Measurements from ENCODE around the gene EME2. TPM values are rescaled to one million over a fixed set of nuclear protein-coding genes. Genes with fewer than 3 reads are reported as not detected.

EME2 gene
- total RNA-seq, 1 donor from 2014 or later, result 5.2 TPM

DNA sequence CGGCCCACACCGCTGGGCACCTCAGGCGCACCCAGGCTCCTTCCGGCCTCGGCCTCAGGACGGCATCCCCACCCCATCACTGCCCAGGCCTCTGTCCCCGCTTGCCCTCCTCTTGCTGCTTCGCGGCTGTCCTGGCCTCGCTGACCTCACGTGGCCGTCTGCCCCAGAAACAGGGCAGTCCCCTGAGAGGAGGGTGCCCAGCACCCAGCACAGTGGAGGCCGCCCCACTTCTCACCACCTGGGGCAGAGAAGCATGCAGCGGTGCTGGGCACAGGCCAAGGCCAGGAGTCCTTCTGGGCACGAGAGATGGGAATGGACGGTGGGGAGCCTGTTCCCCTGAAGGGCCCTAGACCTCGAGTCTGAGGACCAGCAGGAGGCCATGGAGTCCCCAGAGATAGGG lies 45.1 kb downstream of the EME2 start:
- Histone ChIP-seq H3K36me3 (ENCODE audit: control insufficient read depth in 3 of 3, insufficient read depth in 3 of 3, low read length in 3 of 3) (peaks cover 48 to 61% (median 56%) of the 10 kb centered on the region in 3 donors), H3K27me3 (ENCODE audit: control insufficient read depth in 3 of 3, insufficient read depth in 3 of 3, low read length in 3 of 3) (no peaks in the 10 kb centered on the region), H3K27ac (ENCODE audit: low read depth, low read length) (no peak overlapping the region), H3K9me3 (ENCODE audit: control insufficient read depth in 3 of 3, low read length in 3 of 3) (no peaks in the 10 kb centered on the region), H3K4me1 (ENCODE audit: control insufficient read depth in 3 of 3, insufficient read depth in 3 of 3, low read length in 3 of 3) (no peaks in the 10 kb centered on the region), H3K9ac (ENCODE audit: low read depth in 1 of 3, low read length in 3 of 3) (no peak overlapping the region), H3K4me3 (ENCODE audit: low read length in 3 of 3) (no peak overlapping the region)

DNA sequence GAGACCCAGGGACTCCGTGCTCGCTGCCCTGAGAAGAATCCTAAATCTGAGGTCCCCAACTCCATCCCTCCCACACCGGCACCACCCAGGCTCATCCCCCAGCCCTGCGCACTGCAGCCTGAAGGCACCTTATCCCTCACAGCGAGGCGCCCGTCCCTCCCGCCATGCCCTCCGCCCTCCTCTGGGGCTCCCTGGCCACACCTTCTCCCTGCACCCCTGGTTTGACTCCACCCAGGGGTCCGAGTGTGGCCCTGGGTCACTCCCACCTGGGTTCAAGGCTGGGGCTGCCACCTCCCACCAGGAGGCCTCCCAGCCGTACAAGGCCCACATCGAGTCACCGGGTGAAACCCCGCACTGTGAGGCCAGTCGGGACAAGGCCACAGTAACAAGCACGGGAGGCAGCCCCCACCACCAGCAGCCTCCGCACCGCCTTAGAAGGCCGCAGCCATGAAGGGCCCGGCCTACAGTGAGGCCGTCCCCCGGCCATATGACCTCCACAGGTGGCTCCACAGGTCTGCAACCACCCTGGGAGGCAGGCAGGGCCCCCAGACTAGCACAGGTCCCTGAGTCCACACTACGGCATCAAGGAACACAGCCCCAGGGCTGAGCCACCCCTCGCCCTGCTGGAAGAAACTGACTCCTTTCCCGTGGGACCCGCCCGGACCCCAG lies 45.7 kb downstream of the EME2 start:
- no peaks in the 10 kb centered on the region for H3K27me3 ChIP-seq (ENCODE audit: control insufficient read depth in 3 of 3, insufficient read depth in 3 of 3, low read length in 3 of 3)
- no peaks in the 10 kb centered on the region for H3K9me3 ChIP-seq (ENCODE audit: control insufficient read depth in 3 of 3, low read length in 3 of 3)
- H3K4me3 ChIP-seq (ENCODE audit: low read length in 3 of 3), result no peak overlapping the region
- H3K9ac ChIP-seq (ENCODE audit: low read depth in 1 of 3, low read length in 3 of 3), result no peak overlapping the region
- H3K27ac ChIP-seq (ENCODE audit: low read depth, low read length), result no peak overlapping the region
- peaks cover 51 to 60% (median 56%) of the 10 kb centered on the region in 3 donors for H3K36me3 ChIP-seq (ENCODE audit: control insufficient read depth in 3 of 3, insufficient read depth in 3 of 3, low read length in 3 of 3)
- peaks cover 0 to under 1% (median 0%) of the 10 kb centered on the region in 3 donors for H3K4me1 ChIP-seq (ENCODE audit: control insufficient read depth in 3 of 3, insufficient read depth in 3 of 3, low read length in 3 of 3)

DNA sequence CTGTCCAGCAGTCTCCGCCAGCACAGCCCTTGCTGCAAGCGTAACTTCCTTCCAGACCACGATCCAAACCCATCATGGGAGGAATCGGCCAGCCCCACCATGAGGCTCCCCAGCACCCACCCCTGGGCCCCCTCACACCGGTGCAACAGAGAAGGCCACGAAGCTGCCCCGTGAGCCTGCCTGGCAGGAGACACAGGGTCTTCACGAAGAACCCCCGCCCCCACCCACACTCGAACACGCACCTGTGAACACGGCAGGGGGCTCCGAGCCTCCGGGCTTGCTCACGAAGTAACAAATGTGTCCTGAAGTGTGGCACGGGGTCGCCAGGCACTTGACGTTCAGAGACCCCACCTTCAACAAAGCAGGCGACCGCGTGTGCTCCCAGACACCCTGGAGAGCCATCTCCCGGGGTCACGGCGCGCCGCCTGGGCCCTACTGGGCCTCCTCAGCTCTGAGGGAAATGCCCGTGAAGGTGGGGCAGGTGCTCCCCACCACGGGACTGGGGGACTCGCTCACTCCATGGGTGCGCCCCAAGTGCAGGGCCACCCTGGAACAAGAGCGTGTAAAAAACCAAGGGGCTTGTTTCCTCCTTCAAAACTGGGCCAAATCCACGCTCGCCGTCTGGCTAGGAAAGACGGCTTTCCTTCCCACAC lies 46.4 kb downstream of the EME2 start:
- Histone ChIP-seq H3K9me3 (ENCODE audit: control insufficient read depth in 3 of 3, low read length in 3 of 3) (no peaks in the 10 kb centered on the region), H3K9ac (ENCODE audit: low read depth in 1 of 3, low read length in 3 of 3) (no peak overlapping the region), H3K36me3 (ENCODE audit: control insufficient read depth in 3 of 3, insufficient read depth in 3 of 3, low read length in 3 of 3) (peaks cover 51 to 57% (median 54%) of the 10 kb centered on the region in 3 donors), H3K4me3 (ENCODE audit: low read length in 3 of 3) (no peak overlapping the region), H3K27ac (ENCODE audit: low read depth, low read length) (no peak overlapping the region), H3K4me1 (ENCODE audit: control insufficient read depth in 3 of 3, insufficient read depth in 3 of 3, low read length in 3 of 3) (peaks cover 3 to 7% (median 4%) of the 10 kb centered on the region in 3 donors), H3K27me3 (ENCODE audit: control insufficient read depth in 3 of 3, insufficient read depth in 3 of 3, low read length in 3 of 3) (no peaks in the 10 kb centered on the region)

DNA sequence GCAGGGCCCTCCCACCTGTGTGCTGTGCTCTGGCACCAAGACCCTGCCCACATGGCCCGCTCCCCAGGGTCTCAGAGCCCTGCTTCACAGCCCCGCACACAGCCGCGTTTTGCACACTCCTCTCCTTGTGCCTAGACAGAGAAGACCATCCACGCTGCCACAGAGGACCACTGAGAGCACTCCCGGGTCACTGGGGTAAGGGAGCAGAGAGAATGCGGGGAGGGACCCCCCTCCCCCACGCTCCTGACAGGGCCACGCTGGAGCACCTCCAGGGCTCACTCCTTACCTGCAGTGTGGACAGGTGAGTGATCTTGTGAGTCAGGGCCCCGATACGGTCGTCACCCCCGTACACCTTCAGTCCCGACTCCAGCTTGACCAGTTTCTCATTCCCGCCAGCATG lies 47.0 kb downstream of the EME2 start:
- Histone ChIP-seq H3K9me3 (ENCODE audit: control insufficient read depth in 3 of 3, low read length in 3 of 3) (no peaks in the 10 kb centered on the region), H3K27ac (ENCODE audit: low read depth, low read length) (no peak overlapping the region), H3K4me3 (ENCODE audit: low read length in 3 of 3) (no peak overlapping the region), H3K36me3 (ENCODE audit: control insufficient read depth in 3 of 3, insufficient read depth in 3 of 3, low read length in 3 of 3) (peaks cover 51 to 57% (median 54%) of the 10 kb centered on the region in 3 donors), H3K27me3 (ENCODE audit: control insufficient read depth in 3 of 3, insufficient read depth in 3 of 3, low read length in 3 of 3) (no peaks in the 10 kb centered on the region), H3K4me1 (ENCODE audit: control insufficient read depth in 3 of 3, insufficient read depth in 3 of 3, low read length in 3 of 3) (peaks cover 8 to 13% (median 9%) of the 10 kb centered on the region in 3 donors), H3K9ac (ENCODE audit: low read depth in 1 of 3, low read length in 3 of 3) (no peak overlapping the region)

DNA sequence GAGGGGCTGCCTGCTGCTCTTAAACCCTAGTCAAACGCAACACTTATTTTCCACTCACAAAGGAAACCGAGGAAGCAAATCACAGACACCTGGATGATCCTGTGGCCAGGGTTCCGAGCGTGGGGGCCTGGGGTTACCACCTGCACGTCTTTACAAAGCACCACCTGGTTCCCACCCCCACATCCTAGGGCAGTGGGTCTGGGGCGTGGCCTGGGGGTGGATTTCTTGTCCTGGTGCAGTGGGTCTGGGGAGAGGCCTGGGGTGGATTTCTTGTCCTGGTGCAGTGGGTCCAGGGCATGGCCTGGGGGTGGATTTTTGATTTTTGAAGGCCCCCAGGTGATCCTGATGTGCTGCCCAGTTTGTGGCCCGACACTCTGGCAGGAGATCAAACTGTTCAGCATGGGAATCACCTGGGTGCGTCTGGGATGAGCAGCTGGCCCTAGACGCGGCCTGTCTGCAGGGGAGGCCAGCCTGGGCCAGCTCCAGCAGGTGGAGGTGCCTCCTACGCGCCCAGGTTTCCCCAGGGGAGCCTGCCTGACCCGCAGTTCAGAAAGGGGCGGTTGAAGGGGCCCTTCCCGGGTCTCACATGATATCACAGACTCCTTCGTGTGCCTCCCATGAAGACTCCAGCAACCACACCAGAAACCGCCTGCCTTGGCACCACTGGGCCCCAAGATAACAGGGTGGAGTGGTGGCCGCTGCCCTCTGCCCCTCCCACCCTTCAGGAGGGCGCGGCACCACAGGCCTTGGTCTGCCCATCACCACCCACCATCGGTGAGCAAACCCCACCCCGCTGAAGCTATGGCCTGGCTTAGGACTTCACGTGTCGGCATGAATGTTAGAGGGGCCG lies 47.7 kb downstream of the EME2 start:
- H3K4me3 ChIP-seq (ENCODE audit: low read length in 3 of 3), result no peak overlapping the region
- peaks cover 47 to 57% (median 48%) of the 10 kb centered on the region in 3 donors for H3K36me3 ChIP-seq (ENCODE audit: control insufficient read depth in 3 of 3, insufficient read depth in 3 of 3, low read length in 3 of 3)
- H3K9me3 ChIP-seq (ENCODE audit: control insufficient read depth in 3 of 3, low read length in 3 of 3), result no peaks in the 10 kb centered on the region
- H3K27me3 ChIP-seq (ENCODE audit: control insufficient read depth in 3 of 3, insufficient read depth in 3 of 3, low read length in 3 of 3), result no peaks in the 10 kb centered on the region
- H3K4me1 ChIP-seq (ENCODE audit: control insufficient read depth in 3 of 3, insufficient read depth in 3 of 3, low read length in 3 of 3), result peaks cover 11 to 19% (median 14%) of the 10 kb centered on the region in 3 donors
- no peak overlapping the region for H3K9ac ChIP-seq (ENCODE audit: low read depth in 1 of 3, low read length in 3 of 3)
- no peak overlapping the region for H3K27ac ChIP-seq (ENCODE audit: low read depth, low read length)

DNA sequence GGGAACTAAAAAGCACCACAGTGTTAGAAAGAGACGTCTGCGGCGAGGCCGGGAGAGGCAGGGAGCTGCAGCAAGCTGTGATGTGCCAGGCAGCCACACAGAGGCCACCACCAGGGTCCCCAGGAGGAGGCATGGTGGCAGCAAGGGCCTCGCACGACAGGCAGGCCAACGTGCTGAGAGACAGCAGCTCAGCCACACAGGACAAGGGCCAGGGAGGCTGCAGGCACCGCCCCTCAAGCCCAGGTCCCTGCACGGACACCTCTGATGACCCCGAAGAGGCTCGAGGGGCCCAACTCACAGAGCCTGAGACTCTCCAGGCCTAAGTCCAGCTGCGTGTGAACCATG lies 48.3 kb downstream of the EME2 start:
- H3K9ac ChIP-seq (ENCODE audit: low read depth in 1 of 3, low read length in 3 of 3), result no peak overlapping the region
- peaks cover 17 to 25% (median 20%) of the 10 kb centered on the region in 3 donors for H3K4me1 ChIP-seq (ENCODE audit: control insufficient read depth in 3 of 3, insufficient read depth in 3 of 3, low read length in 3 of 3)
- no peak overlapping the region for H3K27ac ChIP-seq (ENCODE audit: low read depth, low read length)
- H3K9me3 ChIP-seq (ENCODE audit: control insufficient read depth in 3 of 3, low read length in 3 of 3), result no peaks in the 10 kb centered on the region
- peaks cover 45 to 57% (median 47%) of the 10 kb centered on the region in 3 donors for H3K36me3 ChIP-seq (ENCODE audit: control insufficient read depth in 3 of 3, insufficient read depth in 3 of 3, low read length in 3 of 3)
- H3K4me3 ChIP-seq (ENCODE audit: low read length in 3 of 3), result no peak overlapping the region
- no peaks in the 10 kb centered on the region for H3K27me3 ChIP-seq (ENCODE audit: control insufficient read depth in 3 of 3, insufficient read depth in 3 of 3, low read length in 3 of 3)

DNA sequence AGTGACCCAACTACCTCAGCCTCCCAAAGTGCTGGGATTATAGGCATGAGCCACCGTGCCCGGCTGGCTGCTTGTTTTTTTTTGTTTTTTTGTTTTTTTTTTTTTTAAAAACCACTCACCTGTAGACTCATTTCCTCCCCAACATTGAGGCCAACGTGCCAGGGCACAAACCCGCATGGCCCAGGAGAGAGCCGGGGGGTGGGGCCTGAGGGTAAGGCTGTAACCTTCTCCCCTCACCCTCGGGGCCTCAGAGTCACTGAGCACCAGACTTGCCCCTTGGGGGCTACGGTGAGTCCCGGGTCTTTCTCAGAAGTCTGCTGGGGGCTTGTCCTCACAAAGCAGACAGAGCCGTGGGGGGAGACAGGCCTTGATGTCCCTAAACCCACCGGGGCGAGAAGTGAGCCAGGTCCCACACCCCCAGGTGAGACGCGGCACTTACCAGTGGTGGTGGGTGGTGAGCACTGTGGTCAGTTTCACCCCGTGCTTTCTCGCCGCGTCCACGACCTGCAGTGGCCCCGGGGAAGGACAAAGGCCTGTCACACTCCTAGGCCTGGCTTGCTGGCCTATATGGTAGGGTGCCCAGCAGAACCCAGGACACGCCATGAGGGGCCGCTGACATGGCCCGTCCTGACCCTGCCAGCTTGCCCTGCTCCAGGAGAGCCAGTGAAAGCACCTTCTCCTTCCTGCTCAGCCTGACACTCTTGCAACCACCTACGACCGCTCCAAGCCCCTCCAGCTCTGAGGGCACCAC lies 49.4 kb downstream of the EME2 start:
- Histone ChIP-seq H3K36me3 (ENCODE audit: control insufficient read depth in 3 of 3, insufficient read depth in 3 of 3, low read length in 3 of 3) (peaks cover 38 to 48% (median 39%) of the 10 kb centered on the region in 3 donors), H3K9ac (ENCODE audit: low read depth in 1 of 3, low read length in 3 of 3) (no peak overlapping the region), H3K4me3 (ENCODE audit: low read length in 3 of 3) (no peak overlapping the region), H3K27ac (ENCODE audit: low read depth, low read length) (no peak overlapping the region), H3K4me1 (ENCODE audit: control insufficient read depth in 3 of 3, insufficient read depth in 3 of 3, low read length in 3 of 3) (peaks cover 18 to 26% (median 20%) of the 10 kb centered on the region in 3 donors), H3K27me3 (ENCODE audit: control insufficient read depth in 3 of 3, insufficient read depth in 3 of 3, low read length in 3 of 3) (no peaks in the 10 kb centered on the region), H3K9me3 (ENCODE audit: control insufficient read depth in 3 of 3, low read length in 3 of 3) (no peaks in the 10 kb centered on the region)

DNA sequence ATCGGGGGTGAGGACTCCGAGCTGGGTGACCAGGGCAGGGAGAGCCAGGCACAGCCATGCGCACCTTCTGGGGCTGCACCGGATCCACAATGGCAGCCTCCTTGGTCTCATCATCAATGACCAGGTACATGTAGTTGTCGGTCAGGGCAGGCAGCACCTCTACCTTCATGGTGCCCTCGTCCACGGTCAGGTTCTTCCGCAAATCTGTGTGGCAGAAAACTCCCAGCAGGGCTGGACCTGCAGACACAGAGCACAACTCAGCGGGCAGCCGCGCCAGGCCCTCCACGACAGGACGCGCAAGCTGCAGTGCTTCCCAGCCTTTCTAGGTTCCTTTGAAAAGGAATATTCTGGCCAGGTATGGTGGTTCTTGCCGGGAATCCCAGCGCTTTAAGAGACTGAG lies 50.2 kb downstream of the EME2 start:
- Histone ChIP-seq H3K36me3 (ENCODE audit: control insufficient read depth in 3 of 3, insufficient read depth in 3 of 3, low read length in 3 of 3) (peaks cover 32 to 43% (median 35%) of the 10 kb centered on the region in 3 donors), H3K4me1 (ENCODE audit: control insufficient read depth in 3 of 3, insufficient read depth in 3 of 3, low read length in 3 of 3) (peaks cover 24 to 34% (median 26%) of the 10 kb centered on the region in 3 donors), H3K9ac (ENCODE audit: low read depth in 1 of 3, low read length in 3 of 3) (no peak overlapping the region), H3K4me3 (ENCODE audit: low read length in 3 of 3) (no peak overlapping the region), H3K27me3 (ENCODE audit: control insufficient read depth in 3 of 3, insufficient read depth in 3 of 3, low read length in 3 of 3) (no peaks in the 10 kb centered on the region), H3K9me3 (ENCODE audit: control insufficient read depth in 3 of 3, low read length in 3 of 3) (no peaks in the 10 kb centered on the region), H3K27ac (ENCODE audit: low read depth, low read length) (no peak overlapping the region)

DNA sequence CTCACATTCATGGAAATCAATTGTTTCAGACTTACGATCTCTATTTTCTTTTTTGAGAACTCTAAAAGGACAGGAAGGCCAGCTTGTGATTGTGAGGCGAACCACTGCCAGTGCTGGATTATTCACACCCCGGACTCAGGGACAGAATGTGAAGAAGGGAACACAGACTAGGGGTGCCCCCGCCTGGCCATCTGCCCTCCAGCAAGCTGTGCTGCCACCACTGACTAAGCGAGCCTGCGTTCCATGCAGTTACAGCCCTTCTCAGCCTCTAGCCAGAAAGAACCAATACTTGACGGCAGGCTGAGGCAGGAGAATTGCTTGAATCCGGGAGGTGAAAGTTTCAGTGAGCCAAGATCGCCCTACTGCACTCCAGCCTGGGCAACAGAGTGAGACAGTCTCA lies 51.2 kb downstream of the EME2 start:
- H3K27ac ChIP-seq (ENCODE audit: low read depth, low read length), result no peak overlapping the region
- H3K27me3 ChIP-seq (ENCODE audit: control insufficient read depth in 3 of 3, insufficient read depth in 3 of 3, low read length in 3 of 3), result no peaks in the 10 kb centered on the region
- H3K9me3 ChIP-seq (ENCODE audit: control insufficient read depth in 3 of 3, low read length in 3 of 3), result no peaks in the 10 kb centered on the region
- peak overlapping the region; percentile 53 to 68 (median 57) for H3K9ac ChIP-seq (ENCODE audit: low read depth in 1 of 3, low read length in 3 of 3)
- peaks cover 27 to 35% (median 29%) of the 10 kb centered on the region in 3 donors for H3K36me3 ChIP-seq (ENCODE audit: control insufficient read depth in 3 of 3, insufficient read depth in 3 of 3, low read length in 3 of 3)
- H3K4me1 ChIP-seq (ENCODE audit: control insufficient read depth in 3 of 3, insufficient read depth in 3 of 3, low read length in 3 of 3), result peaks cover 32 to 42% (median 34%) of the 10 kb centered on the region in 3 donors
- no peak overlapping the region for H3K4me3 ChIP-seq (ENCODE audit: low read length in 3 of 3)

All from skeletal muscle tissue (tissue), 4 donors.